ENCODE data around the gene MET. TPM values are rescaled to one million over a fixed set of nuclear protein-coding genes. Genes with fewer than 3 reads are reported as not detected.

MET gene
- total and polyA plus RNA-seq, 2 of the 13 experiments (the other 11 are each of a cell fraction or from before 2014, with no cell fraction given), result 21.8 to 31.5 TPM

- in situ Hi-C loops (cut with HindIII; ENCODE audit: extremely low pct_ligation_motif_present, low pct_unique_long_range_greater_than_20kb), result loop anchor here (5.0 to 25.0 kb wide), 2 partner anchors 554 to 649 kb away; no protein-coding TSS in a partner anchor
- peaks cover 67% of the 10 kb centered on the region for H3K4me1 ChIP-seq (ENCODE audit: insufficient read depth, low read length)
- H3K27ac ChIP-seq (ENCODE audit: extremely low read length, insufficient read depth, low read length), result peak overlapping the region; percentile 96
- H4K20me1 ChIP-seq (ENCODE audit: insufficient read depth, low read length), result no peaks in the 10 kb centered on the region
- H3K79me2 ChIP-seq (ENCODE audit: insufficient read depth, low read length), result peaks cover 17% of the 10 kb centered on the region
- H3K9me3 ChIP-seq (ENCODE audit: low read length), result no peaks in the 10 kb centered on the region
- H3K4me2 ChIP-seq (ENCODE audit: low read depth, low read length), result peak overlapping the region; percentile 81
- DNase-seq (ENCODE audit: low spot score), result no peak
- no peak for ATAC-seq
- no peaks in the 10 kb centered on the region for H3K27me3 ChIP-seq (ENCODE audit: control insufficient read depth in 1 of 2, insufficient read depth in 2 of 2, low read length in 2 of 2)
- no peaks in the 10 kb centered on the region for H3K36me3 ChIP-seq (replicated peaks in 1 of 2; ENCODE audit: control insufficient read depth in 1 of 2, insufficient read depth in 2 of 2, low read length in 2 of 2)
- ChIA-PET POLR2A (interaction anchor here (1.2 to 1.5 kb wide), 2 partner anchors 20 to 313 kb away, joined by 3 to 4 read pairs; no protein-coding TSS in a partner anchor), CTCF (ENCODE audit: low intra/inter-chr PET ratio, low total read pairs) (interaction anchor here (1.1 kb wide), 1 partner anchor 9 kb away, joined by 3 read pairs; no protein-coding TSS in a partner anchor)
- no TSS peak for BruUV-seq (replicated peaks)
- peak overlapping the region; percentile 71 for H3K9ac ChIP-seq (ENCODE audit: insufficient read depth, low read depth, low read length)
- WGBS (ENCODE audit: low lambda C conversion rate), result 78% methylated on average over 3 of the region's 3 CpGs
- no peak overlapping the region for H2AFZ ChIP-seq (ENCODE audit: low read length)
- peak overlapping the region; percentile 56 to 64 (median 62) for H3K4me3 ChIP-seq (replicated peaks in 1 of 3; ENCODE audit: insufficient read depth in 1 of 3, low read depth in 2 of 3, low read length in 3 of 3)
- intact Hi-C loops (cut with micrococcal nuclease; ENCODE audit: unreplicated experiment), result loop anchor here (1.0 to 2.0 kb wide), 3 partner anchors 51 to 641 kb away; partner anchors contain the start of gene CAPZA2
- FAIRE-seq, result peak; percentile 4
- no peak for TF ChIP-seq POLR2G (IDR thresholded peaks at IDR 0.05; ENCODE audit: low read depth, low read length)
- 0 out of 2 replicates have a peak, but pooled peaks have one; percentile 15 for TF ChIP-seq PITX1 (CRISPR knock-in tag; IDR thresholded peaks at IDR 0.05)
- TF ChIP-seq EHMT2 (IDR thresholded peaks at IDR 0.05; ENCODE audit: borderline replicate concordance, low read depth, low read length), result no peak
- no peak for TF ChIP-seq UBTF (CRISPR knock-in tag; IDR thresholded peaks at IDR 0.05)
- TF ChIP-seq TAF1 (CRISPR knock-in tag; IDR thresholded peaks at IDR 0.05), result peak; percentile 21; the same call in 1 of the 2 replicates
- no peak for TF ChIP-seq ZNF33A (CRISPR knock-in tag; IDR thresholded peaks at IDR 0.05; ENCODE audit: borderline replicate concordance)
- TF ChIP-seq TBX3 (IDR thresholded peaks at IDR 0.05; ENCODE audit: borderline replicate concordance), result no peak
- TF ChIP-seq HMGXB4 (CRISPR knock-in tag; IDR thresholded peaks at IDR 0.05; ENCODE audit: borderline replicate concordance in 1 of 2, low read depth in 1 of 2), result peak in 1 of 2 experiments; percentile 35; a peak in 1 of 4 replicates
- no peak for TF ChIP-seq PCBP1 (IDR thresholded peaks at IDR 0.05; ENCODE audit: borderline replicate concordance, low read depth, low read length)
- TF ChIP-seq ZNF761 (CRISPR knock-in tag; conservative IDR thresholded peaks at IDR 0.05), result 0 out of 2 replicates have a peak, but pooled peaks have one; percentile 21
- TF ChIP-seq RBM39 (IDR thresholded peaks at IDR 0.05; ENCODE audit: low read depth, low read length, poor library complexity, severe bottlenecking), result no peak
- TF ChIP-seq ZNF652 (CRISPR knock-in tag; IDR thresholded peaks at IDR 0.05; ENCODE audit: borderline replicate concordance, low read depth), result peak; percentile 92
- 0 out of 2 replicates have a peak, but pooled peaks have one; percentile 9 for TF ChIP-seq GATAD2A (CRISPR knock-in tag; IDR thresholded peaks at IDR 0.05)
- no peak for TF ChIP-seq ARNTL (CRISPR knock-in tag; IDR thresholded peaks at IDR 0.05)
- TF ChIP-seq CBX5 (CRISPR knock-in tag; IDR thresholded peaks at IDR 0.05; ENCODE audit: borderline replicate concordance), result no peak
- TF ChIP-seq, protein P1, sequence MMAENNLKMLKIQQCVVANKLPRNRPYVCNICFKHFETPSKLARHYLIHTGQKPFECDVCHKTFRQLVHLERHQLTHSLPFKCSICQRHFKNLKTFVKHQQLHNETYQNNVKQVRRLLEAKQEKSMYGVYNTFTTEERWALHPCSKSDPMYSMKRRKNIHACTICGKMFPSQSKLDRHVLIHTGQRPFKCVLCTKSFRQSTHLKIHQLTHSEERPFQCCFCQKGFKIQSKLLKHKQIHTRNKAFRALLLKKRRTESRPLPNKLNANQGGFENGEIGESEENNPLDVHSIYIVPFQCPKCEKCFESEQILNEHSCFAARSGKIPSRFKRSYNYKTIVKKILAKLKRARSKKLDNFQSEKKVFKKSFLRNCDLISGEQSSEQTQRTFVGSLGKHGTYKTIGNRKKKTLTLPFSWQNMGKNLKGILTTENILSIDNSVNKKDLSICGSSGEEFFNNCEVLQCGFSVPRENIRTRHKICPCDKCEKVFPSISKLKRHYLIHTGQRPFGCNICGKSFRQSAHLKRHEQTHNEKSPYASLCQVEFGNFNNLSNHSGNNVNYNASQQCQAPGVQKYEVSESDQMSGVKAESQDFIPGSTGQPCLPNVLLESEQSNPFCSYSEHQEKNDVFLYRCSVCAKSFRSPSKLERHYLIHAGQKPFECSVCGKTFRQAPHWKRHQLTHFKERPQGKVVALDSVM (CRISPR knock-in tag; IDR thresholded peaks at IDR 0.05), result peak; percentile 77; the same call in 1 of the 2 replicates
- TF ChIP-seq RELA (CRISPR knock-in tag; IDR thresholded peaks at IDR 0.05), result no peak
Measured at GRCh38 chr7:116811768-116812167, 139.8 kb downstream of the MET start.

Data from HepG2 (cell line).